ELR (cell line): Measurements from ENCODE around the gene ACTL7A.

ENCODE experiments used
- DNase-seq: peaks from one replicate; pipeline ENCODE4 v3.0.0-alpha.2; 2015; ENCODE audit warnings: low read depth

Gene ACTL7A

DNA sequence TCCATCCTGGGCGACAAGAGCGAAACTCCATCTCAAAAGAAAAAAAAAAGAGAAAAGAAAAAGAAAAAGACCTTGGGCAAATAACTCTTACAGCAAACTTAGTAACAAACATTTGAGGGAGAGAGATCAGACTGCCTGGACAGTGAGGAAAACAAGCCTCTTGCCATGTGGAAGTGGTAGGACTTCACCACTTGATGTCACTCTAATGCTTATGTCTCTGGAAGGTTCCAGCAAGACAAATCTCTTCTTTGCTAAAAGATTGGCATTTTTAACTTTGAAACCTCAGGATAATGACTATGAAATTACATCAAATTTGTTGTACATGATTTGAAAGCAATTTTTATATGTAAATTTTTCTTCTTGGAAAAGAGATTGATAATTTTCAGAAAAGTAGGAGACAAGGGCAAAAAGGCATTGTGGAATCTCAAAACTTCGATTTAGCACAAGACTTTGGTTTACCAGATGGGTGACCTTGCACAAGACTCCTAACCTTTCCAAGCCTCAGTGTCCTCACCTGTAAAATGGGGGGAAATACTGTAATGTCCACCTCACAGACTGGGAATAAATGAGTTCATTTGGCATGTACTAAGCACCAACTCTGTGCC is 11.7 kb upstream of the ACTL7A start:
- peak; percentile 44 for DNase-seq

GRCh38 chr9:108851138-108851537 is 10.9 kb upstream of the ACTL7A start:
- DNase-seq, result no peak

GRCh38 chr9:108852079-108852478 is 10.0 kb upstream of the ACTL7A start:
- no peak for DNase-seq

GRCh38 chr9:108854094-108854493 is 8.0 kb upstream of the ACTL7A start:
- peak; percentile 23 for DNase-seq

- DNase-seq, result no peak
Observed at GRCh38 chr9:108854641-108855528, 7.2 kb upstream of the ACTL7A start.

- no peak for DNase-seq
Observed at GRCh38 chr9:108855529-108855886, 6.6 kb upstream of the ACTL7A start.

DNA sequence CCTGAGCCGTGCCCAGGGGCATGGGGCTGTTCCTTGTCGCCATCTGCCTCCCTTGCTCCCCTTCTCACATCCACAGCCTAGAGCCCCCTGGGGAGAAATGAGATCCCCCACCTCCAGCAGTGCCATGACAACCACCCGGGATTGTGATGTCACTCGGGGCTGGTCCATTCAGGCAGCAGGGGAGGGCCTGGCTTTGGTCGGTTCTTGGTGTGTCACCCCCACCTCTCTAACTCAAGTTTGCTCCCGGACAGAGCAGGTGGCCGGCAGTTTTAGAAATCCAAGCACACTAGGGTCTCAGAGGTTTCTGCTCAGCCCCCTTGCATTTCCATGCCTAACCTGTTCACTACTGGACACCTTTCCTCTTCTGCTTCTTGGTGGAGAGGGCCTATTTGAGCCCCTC is 6.2 kb upstream of the ACTL7A start, which contains the start of gene ACTL7B:
Gene ACTL7B, minus strand, starts transcription at position 99 of the 400 bp plus-strand sequence. Its CDS starts 56 bp downstream, at position 43.
- no peak for DNase-seq

- no peak for DNase-seq
Observed at GRCh38 chr9:108857572-108857971, 4.5 kb upstream of the ACTL7A start.

DNA sequence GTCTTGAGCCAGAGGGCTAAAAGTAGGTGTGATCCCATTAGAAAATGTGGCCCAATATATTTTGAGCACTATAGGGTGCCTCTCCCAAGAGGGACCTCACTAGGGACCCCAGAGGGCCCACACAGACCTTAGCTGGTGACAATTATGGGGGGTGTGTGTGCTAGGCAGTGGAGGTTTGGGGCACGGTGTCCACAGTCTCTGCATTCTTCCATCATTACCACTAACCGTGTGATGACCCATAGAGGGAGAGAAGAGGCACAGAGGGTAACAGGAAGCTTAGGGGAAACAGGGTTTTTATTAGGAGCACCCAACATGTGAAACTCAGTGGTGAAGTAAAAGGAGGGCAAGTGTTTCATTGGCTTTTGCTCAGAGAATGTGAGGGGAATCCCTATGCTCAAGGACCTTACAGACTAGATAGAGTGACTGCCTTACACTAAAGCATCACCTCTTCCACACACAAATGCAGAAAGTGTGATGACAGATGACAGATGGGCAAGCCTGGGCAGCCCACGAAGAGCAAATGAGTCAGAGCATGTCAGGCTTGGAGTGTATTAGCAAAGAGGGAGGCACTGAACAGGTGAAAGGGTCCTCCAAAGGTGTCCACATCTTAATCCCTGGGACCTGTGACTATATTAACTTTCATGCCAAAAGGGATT is 2.5 kb upstream of the ACTL7A start:
- DNase-seq, result peak; percentile 14

DNA sequence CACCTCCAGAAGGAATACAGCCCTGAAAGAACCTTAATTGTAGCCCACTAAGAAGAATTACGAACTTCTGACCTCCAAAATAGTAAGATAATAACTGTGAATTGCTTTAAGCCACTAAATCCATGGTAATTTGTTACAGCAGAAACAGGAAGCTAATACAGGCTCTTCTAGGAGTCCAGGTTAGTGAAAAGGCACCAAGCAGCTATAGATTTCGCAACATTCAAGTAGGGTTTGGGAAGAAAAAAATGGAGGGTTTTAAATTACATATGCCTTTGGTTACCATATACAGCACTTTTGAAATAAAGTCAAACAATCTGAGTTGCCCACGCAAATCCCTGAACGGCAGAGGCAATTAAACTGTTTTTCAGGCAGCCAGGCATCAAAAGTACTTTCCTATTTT is 1.7 kb upstream of the ACTL7A start:
- no peak for DNase-seq

DNA sequence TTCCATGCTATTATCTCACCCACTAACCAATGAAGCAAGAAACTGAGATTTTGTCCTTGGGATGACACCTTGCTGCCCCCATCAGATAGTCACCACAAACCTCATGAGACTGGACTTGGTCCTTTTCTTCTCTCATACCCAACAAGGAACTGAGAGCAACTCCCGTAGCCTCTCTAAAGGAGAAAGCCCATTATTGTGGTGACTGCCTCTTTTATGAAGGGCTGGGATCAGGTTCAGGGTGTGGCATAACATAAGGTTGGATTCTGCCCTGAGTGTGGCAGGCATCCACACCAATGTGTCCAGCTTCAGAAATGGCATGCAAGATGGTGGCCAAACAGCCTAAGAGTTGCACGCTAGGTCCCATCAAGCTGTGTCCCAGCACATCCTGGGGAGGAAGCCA is 1.3 kb upstream of the ACTL7A start:
- no peak for DNase-seq

- DNase-seq, result no peak
Observed at GRCh38 chr9:108861464-108861863, 602 bp upstream of the ACTL7A start.

DNA sequence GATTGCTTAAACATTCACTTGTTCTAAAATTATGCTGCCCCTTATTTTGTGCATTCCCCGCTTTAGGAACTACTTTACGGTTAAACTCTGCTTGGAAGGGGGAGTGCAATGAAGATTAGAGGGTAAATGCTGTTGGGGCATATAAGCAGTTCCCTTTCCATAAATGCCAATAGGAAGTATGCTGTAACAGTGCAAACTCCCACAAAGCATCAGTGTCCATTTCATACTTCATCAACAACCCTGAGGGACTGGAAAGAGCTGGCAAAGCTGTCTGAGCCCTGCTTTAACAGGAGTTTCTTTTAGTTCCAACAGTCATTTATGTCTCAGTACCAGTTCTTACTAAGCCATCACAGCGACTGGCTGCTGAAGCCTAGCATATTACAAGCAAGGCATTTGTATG is 1.8 kb downstream of the ACTL7A start:
- DNase-seq, result no peak

- peak; percentile 9 for DNase-seq
Observed at GRCh38 chr9:108864446-108864845, 2.4 kb downstream of the ACTL7A start.

- peak; percentile 12 for DNase-seq
Observed at GRCh38 chr9:108865037-108865436, 3.0 kb downstream of the ACTL7A start.

GRCh38 chr9:108866001-108866420 is 3.9 kb downstream of the ACTL7A start:
- no peak for DNase-seq

DNA sequence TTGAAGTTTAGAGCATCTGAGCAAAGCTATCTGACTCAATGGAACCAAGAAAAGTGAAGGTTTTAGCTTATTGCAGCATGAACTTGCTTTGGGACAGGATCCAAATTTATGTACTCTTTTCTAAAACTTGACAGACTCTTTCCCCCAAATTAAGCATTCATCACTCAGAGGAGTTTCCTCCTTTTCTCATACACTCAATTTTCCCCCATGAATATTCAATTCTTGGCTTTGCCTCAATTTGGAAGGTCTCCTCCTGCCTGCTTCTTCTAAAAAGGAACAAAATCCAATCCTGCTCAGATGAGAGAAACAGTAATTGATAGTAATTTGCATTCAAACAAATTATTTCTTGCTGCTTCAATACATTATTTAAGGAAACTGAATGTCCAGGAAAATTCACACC is 5.0 kb downstream of the ACTL7A start:
- no peak for DNase-seq

GRCh38 chr9:108867829-108868228 is 5.8 kb downstream of the ACTL7A start:
- DNase-seq, result no peak

GRCh38 chr9:108869092-108869725 is 7.1 kb downstream of the ACTL7A start:
- DNase-seq, result peak; percentile 60

- no peak for DNase-seq
Observed at GRCh38 chr9:108874058-108874788, 12.2 kb downstream of the ACTL7A start.

GRCh38 chr9:108876425-108876824 is 14.4 kb downstream of the ACTL7A start:
- DNase-seq, result no peak

- DNase-seq, result no peak
Observed at GRCh38 chr9:108877524-108877923, 15.5 kb downstream of the ACTL7A start.
